ENCODE results near the gene SH3PXD2A.

SH3PXD2A gene

DNA sequence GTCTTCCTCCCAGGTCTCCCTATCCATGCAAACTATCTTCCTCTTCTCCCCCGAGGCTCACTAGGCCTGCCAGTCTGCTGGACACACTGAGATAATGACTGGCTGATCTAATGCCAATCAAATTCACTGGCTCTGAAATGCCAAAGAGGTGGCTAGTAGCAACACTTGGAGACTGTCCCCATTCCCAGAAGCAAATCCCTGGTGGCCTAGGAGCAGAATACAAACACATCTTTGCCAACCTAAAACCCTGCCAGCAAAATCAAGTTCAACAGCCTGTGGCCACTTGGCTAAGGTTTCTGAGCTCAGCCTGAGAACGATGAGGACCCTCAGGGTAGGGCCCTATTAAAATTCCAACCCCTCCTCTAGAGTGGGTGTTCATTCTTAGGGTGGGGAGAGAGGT, 46.6 kb downstream of the SH3PXD2A start:
- no peak for DNase-seq

DNA sequence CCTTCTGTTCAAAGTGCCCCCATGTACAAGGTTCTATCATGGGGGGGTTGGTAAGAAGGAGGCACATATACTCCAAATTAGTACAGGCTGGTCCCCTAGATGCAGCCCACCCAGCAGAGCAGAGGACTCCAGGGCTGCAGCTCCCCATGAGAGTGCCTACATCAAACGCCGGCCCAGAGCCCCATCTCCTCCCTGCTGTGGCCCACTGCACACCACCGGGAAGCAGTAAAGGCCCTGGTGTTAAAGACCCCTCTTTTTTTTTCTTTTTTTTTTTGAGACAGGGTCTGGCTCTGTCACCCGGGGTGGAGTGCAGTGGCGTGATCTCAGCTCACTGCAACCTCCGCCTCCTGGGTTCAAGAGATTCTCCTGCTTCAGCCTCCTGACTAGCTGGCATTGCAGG, 47.4 kb downstream of the SH3PXD2A start:
- DNase-seq = no peak

DNA sequence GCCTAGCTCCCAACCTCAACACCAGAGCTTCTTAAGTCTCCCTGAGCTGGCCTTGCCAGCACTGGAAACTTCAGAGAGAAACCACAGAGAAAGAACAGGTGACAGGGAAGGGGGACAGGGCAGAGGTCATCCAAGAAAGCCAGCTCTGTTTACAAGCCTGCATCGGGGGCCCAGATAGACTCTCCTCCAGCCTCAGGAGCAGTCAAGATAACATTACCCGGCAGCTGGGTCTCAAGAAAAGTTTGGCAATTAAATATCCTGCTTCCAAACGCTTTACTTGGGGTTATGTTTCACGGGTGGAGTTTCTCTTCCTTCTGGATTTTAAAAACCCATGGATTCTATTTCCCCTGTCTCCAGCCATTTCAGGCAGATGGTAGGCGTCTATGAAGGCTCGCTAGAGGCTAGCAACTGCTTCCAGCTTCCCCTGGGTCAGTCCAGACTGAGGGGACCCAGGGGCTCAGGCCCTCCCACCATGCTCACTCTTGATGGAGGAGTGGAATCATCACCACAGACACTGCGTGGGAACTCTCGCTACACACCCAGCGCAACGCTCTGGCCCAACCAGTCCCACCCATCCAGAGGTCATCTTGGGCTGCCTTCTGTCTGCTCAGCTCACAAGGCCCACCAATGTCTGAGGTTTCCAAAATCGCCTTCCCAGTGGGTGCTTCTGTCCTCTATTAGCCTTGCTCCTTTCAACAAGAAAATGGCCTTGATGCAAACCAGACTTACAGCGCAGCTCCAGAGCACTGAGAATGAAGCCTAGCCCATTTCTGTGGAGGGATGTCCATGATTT, 48.8 kb downstream of the SH3PXD2A start:
- no peak for DNase-seq

DNA sequence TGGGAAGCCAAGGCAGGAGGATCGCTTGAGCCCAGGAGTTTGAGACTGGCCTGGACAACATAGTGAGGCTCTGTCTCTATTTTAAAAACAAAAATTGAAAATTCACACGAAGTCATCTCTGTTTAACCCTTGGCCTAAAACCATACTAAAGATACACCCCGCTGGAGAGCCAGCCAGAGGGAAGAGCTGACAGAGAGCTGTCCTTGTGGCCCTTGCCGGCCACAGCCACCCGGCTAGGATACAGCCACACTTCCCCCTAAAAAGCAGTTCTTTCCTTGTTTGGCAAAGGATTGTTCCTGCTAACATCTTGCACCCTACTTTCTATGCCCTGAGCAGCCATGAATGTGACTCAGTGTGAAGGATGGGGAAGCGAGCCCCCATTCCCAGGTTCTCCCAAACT, 49.6 kb downstream of the SH3PXD2A start:
- DNase-seq = no peak

DNA sequence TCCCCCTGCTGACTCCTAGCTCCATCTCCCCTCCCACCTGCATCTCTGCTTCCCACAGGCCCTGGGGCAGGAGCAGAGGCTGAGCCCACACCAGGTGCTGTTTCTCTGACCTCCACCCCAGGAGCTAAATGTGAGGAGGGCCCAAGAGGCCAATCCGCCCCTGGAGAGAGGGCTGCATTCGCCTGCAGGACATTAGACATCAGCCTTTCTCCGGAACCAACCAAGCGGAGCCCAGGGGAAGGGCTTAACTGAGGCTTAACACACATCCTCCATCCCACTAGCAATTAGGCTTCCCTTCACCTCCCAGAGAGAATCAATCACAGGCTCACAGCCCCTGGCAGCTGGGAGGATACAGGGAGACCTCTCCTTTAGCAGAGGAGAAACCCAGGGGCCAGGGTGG, 50.5 kb downstream of the SH3PXD2A start:
- DNase-seq = no peak

DNA sequence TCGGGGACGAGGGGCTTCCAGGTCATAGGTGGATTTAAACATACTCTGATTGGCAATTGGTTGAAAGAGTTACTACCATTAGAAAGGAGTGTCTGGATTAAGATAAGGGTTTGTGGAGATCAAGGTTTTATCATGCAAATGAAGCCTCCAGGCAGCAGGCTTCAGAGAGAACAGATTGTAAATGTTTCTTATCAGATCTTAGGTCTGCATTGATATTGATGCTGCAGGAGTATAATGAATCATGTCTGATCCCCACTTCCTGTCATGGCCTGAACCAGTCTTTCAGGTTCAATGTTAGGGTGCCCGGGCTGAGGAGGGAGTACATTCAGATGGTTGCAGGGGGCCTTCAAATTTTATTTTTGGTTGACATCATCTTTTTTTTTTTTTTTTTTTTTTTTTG, 51.4 kb downstream of the SH3PXD2A start:
- no peak for DNase-seq

DNA sequence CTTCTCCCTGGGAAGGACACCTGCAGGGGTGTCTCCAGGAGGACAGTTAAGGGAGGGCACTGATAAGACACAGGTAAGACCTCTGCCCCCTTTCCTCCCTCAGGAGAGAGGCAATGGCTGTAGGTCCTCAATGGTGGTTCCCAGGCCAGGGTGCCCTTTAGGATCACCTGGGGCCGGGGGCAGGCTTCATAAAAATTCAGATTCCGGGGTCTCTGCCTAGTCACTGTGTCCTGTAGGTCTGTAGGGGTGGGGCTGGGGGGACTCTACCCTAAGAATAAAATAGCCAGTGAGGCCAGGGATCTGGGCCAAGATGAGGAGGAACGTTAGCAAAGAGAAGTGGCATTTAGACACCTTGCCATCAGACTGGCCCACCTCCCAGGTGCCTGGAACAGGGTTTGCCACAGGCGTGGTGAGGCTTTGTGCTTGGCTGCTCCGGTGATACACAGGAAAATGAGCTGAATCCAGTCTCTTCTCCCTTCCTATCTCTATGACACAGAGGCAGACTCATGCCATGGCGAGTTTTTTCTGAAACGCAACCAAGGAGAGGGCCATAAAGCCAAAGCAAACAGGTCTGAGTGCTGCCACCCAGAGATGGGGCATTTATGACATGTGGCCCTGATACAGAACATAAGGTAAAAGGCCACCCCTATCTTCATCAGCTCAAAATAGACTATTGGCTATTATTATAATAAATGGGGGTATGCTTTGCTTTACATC, 52.6 kb downstream of the SH3PXD2A start:
- no peak for DNase-seq

DNA sequence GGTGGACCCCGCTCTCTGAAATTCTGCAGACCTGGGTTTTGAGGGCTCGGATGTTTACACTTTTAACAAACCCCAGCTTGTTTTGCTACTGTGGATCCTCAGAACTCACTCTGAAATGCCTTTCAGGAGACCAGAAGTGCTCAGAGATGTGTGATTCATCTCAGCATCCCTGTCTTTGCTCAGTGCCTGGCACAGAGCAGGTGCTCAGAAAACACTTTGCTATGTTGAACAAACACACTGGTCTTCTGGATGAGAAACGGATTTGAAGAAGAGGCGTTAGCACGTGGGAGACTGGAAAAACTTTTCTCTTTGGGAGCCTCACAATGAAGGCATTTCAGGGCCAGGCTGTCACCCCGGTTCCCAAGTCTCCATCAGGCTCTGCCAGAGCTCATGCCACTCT, 53.3 kb downstream of the SH3PXD2A start:
- no peak for DNase-seq

DNA sequence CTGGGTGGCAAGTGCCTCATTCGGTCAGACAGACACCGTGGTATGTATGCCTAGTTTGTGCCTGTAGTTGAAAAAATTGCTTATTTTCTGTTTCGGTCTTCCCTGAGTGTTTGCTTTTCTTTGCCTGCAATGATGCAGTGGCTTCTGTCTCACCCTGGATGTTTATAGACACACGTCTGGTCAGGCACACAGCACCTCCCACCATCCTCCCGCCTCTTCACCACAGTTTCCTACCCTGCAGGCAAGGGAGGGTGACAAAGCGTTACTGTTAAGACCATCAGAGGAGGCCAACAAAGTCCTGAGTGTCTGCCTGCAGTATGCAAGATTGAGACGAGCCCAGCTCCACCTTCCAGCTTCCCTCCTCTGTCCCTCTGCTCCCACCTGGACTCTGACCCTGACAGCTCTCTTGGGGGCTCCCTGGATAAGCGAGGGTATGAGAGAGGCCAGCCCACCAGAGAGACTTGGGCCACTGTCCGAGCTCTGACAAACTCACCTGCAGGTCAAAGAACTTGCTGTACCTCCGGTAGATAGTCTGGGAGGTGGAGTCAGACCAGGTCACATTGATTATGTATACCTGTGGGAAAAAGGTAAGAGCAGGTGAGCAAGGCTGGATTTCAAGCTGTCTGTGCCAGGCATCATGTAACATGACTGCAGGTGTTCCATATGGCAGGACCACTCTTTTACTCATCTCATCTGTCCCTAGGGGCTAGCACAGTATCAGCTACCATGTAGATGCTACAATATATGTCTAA, 54.4 kb downstream of the SH3PXD2A start:
- no peak for DNase-seq

DNA sequence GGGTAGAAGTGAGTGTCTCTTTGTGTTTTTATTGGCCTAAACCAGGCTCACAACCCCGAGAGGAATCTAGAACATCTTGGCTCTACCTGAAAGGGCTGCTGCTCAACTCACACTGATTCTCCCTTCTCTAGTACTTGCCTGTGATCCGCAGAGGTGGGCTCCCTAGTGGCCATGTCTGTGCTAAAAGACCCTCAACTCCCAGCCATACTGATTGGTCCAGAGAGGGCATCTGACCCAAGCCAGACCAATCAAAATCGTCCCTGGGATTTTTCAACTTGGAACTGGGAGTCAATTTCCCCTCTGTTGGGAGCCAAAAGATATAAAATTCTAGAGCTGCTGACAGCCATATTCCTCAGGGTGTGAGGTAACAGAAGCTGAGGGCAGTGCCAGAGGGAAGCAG, 55.3 kb downstream of the SH3PXD2A start:
- no peak for DNase-seq

DNA sequence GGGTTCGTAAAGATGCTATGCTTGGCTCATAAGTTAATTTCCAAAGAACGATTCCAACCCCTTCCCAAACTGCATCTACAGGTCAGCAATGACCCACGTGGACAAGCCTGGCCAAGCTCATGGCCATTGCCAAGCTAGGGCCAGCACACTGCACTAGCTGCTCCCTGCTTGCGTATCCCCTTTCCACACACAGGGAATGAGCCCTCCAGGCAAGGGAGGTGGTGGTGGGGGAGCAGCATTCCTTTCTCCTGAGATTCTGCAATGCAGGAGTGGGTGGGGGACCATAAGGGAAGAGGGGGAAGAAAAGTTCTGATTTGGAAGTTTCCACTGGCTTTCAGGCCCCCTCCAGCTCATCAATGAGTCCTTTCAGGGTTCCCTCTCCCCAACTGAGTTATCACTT, 56.0 kb downstream of the SH3PXD2A start:
- DNase-seq = no peak

DNA sequence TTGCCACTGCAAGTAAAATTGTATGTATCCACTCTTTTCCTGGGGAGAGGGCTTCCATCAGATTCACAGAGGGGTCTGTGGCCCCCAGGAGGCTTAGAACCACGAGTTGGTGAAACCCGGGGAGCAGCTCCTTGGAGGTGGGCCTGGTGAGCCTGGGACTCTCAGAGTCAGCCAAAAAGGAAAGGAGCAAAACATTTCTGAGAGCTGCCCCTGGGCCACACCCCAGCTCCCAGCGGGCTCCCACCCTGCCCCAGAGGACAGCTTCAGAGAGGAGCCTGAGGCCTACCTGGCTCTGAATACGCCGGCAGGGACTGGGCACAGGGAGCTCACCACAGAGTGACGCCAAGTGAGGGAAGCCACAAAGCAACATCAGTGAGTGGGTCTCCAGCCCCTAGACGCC, 56.9 kb downstream of the SH3PXD2A start:
- no peak for DNase-seq

DNA sequence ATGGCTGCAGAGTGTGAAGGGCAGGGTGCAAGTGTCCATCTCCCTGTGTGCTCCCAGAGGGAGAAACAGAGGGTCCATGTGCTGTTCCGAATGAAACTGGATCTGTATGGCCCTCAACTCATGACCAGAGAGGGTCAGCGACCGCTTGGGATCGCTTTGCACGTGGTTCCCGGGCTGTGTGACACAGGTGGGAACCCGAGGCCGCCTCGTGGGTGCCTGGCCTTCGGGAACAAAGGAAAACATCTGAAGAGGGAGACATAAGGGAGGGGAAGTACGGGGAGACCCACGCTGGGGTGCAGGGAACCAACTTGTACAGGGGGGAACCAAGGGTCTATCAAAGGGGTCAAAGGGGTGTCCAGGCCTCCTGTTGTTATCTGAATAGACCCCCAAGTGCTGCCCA, 57.5 kb downstream of the SH3PXD2A start:
- no peak for DNase-seq

DNA sequence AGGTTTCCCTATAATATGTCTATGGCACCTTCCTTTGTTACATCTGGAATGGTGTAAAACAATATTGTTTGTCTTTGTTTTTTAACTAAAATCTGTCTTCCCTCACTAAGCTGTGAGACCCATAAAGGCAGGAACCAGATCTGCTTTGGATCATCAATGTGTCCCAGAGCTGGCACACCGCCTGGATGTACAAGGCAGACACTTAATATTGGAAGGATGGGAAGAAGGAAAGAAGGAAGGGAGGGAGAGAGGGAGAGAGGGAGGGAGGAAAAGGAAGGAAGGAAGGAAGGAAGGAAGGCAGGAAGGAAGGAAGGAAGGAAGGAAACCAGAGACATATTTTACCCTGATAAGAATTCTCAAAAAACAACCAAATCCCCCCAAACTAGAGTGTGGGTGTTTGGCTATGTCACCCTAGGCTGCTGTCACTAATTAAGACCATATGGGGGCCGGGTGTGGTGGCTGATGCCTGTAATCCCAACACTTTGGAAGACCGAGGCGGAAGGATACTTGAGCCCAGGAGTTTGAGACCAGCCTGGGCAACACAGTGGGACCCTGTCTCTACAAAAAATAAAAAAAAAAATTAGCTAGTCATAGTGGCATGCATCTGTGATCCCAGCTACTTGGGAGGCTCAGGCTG, 59.6 kb downstream of the SH3PXD2A start:
- no peak for DNase-seq

DNA sequence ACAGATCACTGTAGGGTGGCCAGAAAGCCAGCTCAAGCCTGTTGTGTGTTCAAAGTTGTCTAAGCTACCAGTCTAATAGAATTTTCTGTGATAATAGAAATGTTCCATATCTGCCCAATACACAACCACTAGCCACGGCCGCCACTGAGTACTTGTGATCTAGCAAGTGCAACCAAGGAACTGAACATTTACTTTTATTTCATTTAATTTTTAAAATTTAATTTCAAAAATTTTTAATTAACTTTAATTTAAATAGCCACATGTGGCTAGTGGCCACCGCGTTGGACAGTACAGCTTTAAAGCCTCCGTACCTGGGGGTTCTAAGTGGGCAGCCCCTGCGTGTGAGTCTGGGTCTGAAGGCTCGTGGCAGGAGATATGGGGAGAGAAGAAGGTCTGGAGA, 60.4 kb downstream of the SH3PXD2A start:
- DNase-seq = no peak

DNA sequence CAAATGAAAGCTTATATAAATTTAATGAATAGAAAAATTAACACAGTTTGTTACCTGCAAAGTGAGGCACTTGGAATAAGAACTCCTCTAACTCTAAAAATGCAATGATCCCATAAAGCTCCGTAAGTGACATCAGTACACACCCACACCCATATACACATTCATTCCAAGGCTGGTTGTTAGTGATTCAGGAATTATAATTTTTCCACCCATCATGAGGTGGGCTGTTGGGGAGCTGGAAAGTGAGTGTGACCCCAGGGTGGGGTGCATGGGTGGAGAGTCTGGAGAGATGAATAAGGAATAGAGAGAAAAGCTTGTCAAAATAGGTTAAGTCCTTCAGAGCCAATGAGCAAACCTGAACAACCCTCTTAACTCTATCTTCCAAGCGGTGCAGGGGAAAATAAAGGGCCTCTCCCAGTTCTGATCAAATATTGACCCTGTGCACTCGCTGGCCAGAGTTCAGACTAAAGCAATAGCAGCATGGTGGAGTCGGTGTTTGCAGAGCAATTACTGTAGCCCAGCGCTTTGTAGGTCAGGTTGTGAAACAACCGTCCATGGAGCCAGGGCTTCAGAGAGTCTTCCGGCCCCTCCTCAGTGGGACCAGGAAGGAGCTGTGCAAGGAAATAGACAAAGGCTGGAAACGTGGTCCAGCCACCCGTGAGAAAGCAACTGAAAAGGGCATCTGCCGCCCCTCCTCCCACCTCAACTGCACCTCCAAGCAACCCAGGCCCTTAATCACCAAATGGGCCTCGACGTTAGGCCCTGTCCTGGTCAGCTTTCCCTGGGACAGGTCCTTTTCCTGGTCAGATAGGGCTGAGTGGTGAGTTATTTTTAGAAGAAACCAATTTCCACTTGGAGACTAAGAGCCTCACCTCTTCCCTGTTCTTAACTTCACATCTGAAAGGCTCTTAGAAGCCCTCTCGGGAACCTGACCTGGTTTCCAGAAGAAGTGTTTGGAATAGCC, 61.2 kb downstream of the SH3PXD2A start:
- no peak for DNase-seq

DNA sequence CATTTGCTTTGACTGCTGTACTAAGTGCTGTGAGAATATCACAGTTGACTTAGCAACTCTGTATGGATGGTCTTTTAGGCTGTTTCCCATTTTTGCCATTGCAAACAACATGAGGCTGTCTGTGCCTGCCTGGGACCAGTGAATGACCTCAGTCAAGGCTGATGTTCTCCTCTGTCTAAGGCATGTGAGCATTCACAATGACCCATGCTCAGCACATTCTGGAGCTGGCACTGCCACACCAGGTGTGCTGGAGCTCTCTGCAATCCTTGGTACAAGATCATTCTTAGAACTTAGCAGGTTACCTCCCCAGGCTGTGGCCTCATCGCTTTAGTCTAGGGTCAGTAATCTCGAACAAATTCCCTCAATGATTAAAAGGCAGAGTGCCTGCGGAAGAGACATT, 61.9 kb downstream of the SH3PXD2A start:
- no peak for DNase-seq

DNA sequence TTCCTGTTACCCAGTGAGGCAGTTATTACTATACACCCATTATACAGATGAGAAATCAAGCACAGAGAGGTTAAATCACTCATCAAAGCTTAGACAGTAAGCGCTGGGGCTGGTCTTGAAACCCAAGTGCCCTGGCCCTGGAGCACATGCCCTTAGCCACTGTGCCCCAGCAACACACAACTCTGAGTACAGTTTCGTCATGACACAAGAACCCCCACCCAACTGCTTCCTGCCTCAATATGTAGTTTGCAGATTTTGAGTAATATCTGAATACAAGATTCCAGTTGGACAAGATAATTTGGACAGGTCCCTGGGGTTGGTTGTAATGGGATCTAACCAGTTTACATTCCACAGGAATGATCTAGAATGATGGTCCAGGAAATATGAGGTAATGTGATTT, 62.8 kb downstream of the SH3PXD2A start:
- DNase-seq = no peak

DNA sequence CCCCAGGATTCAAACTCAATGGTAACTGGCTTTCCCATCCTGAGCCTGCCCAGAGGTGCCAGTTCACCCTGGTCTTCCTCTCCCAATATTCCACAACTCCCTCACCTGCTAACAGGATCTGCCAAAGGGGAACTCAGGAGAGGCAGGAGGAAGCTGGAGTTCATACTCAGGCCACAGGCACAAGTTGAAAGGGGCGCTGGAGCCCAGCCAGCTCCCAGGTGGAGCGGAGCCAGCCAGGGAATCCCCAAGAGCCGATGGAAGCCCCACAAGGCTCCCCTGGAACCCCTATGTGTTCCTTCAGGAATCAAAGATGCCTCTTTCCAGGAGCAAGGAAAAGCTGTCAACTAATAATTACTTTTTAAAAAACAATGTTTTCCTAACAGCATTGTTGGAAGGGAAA, 63.5 kb downstream of the SH3PXD2A start:
- no peak for DNase-seq

DNA sequence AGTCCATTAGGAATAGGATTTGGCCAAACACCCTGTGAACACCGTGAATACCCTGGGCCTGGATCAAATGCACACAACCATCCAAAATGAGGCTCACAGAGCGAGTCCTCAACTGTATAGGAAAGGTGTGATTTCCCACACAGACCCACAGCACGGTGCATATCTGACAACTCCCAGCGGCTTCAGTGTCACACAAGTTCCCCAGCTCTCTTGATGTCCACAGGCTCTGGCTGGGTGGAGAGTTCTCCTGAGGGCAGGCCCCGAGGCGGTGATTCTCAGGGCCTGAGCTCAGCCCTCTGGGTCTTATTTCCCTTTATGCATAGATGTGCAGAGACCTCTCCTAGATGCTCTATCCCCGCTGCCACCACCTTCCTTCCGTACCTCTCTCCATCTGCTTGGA, 64.1 kb downstream of the SH3PXD2A start:
- DNase-seq = no peak

DNA sequence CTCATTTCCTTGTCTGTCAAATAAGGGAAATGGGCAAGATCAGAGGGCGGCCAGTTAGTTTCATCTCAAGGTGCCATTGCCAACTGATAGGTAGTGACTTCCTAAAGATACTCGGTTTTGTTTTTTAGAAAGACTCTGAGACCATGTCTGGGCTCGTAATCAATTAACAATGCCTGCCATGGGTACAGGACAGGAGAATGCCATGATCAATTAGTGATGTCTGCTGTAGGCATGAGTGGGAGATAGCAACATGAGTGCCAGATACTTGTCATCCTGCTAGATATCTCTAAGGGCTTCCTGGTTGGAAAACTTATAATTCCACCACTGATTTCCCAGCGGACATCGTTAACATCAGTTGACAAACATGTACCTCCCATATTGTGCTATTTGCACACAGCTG, 64.8 kb downstream of the SH3PXD2A start:
- no peak for DNase-seq

DNA sequence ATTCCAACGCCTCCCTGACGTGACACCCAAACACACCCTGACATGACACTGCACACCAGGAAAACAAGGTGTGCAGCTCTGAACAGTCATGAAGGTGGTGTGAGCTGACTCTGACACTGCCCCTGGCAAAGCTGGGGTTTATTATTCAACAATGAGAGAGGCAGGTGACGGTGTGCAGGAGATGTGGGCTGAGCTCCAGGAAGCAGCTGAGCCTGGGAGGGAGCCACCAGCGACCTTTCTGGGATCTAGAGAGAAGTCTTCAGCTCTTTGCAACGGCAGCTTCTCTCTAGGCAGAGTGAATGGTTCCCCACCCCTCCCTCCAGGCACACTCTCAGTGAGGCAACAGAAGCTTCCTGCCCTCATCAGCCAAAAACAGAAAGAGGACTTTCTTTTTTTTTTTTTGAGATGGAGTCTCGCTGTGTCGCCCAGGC, 65.6 kb downstream of the SH3PXD2A start:
- DNase-seq = no peak
